Ectodermal cell (in vitro differentiated cells): ENCODE data around the gene STK11. TPM values are rescaled to one million over a fixed set of nuclear protein-coding genes. Genes with fewer than 3 reads are reported as not detected.

ENCODE experiments used
- H3K27ac ChIP-seq: 2 replicates; pipeline ENCODE4 v1.7.0; 2013; ENCODE audit warnings: mild to moderate bottlenecking, low read depth, low read length; ENCODE audit not compliant: insufficient read depth, poor library complexity, severe bottlenecking
- H3K27me3 ChIP-seq: 2 replicates; pipeline ENCODE4 v1.7.0; 2013; ENCODE audit warnings: mild to moderate bottlenecking, low read length; ENCODE audit not compliant: insufficient read depth, control insufficient read depth, poor library complexity, severe bottlenecking
- H3K36me3 ChIP-seq: one replicate; pipeline ENCODE4 v1.7.0; 2013; ENCODE audit warnings: low read length; ENCODE audit not compliant: control insufficient read depth, insufficient read depth
- H3K4me1 ChIP-seq: one replicate; pipeline ENCODE4 v1.7.0; 2013; ENCODE audit warnings: low read length; ENCODE audit not compliant: control insufficient read depth, insufficient read depth
- H3K4me3 ChIP-seq: 2 replicates; pipeline ENCODE4 v1.7.0; 2013; ENCODE audit warnings: low read depth, low read length, control low read depth; ENCODE audit not compliant: insufficient read depth
- H3K9me3 ChIP-seq: 2 replicates; pipeline ENCODE4 v1.7.0; 2013; ENCODE audit warnings: mild to moderate bottlenecking, low read length, moderate library complexity; ENCODE audit not compliant: control insufficient read depth
- WGBS, 2 experiments: methylation state at CpG; one replicate each; pipeline ENCODE4 v1.1.7; 2013; ENCODE audit warnings: missing lambda C conversion rate in 2 of 2; 5-methylcytosine and 5-hydroxymethylcytosine counted together
- polyA plus RNA-seq, 4 experiments: library from polyadenylated mRNA; stranded (reverse); fragments of 50-300 nt; gene quantifications; one replicate each; pipeline ENCODE4 v1.2.3, GENCODE V29; 2013

The STK11 gene, protein sequence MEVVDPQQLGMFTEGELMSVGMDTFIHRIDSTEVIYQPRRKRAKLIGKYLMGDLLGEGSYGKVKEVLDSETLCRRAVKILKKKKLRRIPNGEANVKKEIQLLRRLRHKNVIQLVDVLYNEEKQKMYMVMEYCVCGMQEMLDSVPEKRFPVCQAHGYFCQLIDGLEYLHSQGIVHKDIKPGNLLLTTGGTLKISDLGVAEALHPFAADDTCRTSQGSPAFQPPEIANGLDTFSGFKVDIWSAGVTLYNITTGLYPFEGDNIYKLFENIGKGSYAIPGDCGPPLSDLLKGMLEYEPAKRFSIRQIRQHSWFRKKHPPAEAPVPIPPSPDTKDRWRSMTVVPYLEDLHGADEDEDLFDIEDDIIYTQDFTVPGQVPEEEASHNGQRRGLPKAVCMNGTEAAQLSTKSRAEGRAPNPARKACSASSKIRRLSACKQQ
- 54.2 TPM for polyA plus RNA-seq (2013, experiment 1 of 4)
- 48.7 TPM for polyA plus RNA-seq (2013, experiment 2 of 4)
- polyA plus RNA-seq (2013, experiment 3 of 4), result 44.6 TPM
- 46.4 TPM for polyA plus RNA-seq (2013, experiment 4 of 4)

DNA sequence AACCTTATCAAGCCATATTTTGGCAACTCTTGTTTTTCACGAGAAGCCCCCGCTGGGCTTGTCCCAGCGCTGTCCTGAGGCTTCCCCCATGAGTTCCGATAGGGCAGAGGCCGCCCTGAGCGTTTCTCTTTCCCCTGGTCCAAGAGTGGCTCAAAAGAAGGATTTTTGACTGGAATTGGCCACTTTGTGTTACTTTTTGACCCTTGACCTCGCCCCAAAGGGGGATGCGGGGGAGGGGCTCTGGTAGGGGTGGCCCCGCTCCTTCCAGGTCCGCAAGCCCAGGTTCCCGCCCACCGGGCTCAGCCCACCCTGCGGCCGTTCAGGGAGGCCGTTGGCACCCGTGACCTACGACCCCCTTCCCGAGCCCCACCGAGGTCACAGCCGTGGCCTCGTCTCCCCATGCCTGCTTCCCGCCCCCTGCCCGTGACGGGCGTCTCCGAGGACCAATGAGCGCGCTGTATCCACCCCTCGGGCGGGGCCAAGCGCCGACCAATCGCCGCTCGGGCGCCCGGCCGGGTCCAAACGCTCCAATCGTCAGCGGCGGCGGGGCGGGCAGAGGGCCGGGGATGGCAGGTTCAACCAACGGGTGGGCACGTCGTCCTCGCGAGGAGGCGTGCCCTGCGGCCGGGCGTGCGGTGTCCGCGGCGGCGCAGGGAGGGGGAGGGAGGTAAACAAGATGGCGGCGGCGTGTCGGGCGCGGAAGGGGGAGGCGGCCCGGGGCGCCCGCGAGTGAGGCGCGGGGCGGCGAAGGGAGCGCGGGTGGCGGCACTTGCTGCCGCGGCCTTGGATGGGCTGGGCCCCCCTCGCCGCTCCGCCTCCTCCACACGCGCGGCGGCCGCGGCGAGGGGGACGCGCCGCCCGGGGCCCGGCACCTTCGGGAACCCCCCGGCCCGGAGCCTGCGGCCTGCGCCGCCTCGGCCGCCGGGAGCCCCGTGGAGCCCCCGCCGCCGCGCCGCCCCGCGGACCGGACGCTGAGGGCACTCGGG lies at the start of gene STK11:
STK11 (plus strand) TSS at position 665 of the 986 bp plus-strand sequence. CDS start 1,136 bp downstream, outside the sequence.
- peaks cover 6% of the 10 kb centered on the region for H3K4me1 ChIP-seq
- 3% methylated on average over 114 of the region's 114 CpGs for WGBS, 2 experiments
- H3K27ac ChIP-seq, result peak within 1 kb of the TSS; percentile 50
- no peaks in the 10 kb centered on the region for H3K9me3 ChIP-seq
- peaks cover 7% of the 10 kb centered on the region for H3K27me3 ChIP-seq
- peak within 1 kb of the TSS; percentile 72 for H3K4me3 ChIP-seq
- no peaks in the 10 kb centered on the region for H3K36me3 ChIP-seq

DNA sequence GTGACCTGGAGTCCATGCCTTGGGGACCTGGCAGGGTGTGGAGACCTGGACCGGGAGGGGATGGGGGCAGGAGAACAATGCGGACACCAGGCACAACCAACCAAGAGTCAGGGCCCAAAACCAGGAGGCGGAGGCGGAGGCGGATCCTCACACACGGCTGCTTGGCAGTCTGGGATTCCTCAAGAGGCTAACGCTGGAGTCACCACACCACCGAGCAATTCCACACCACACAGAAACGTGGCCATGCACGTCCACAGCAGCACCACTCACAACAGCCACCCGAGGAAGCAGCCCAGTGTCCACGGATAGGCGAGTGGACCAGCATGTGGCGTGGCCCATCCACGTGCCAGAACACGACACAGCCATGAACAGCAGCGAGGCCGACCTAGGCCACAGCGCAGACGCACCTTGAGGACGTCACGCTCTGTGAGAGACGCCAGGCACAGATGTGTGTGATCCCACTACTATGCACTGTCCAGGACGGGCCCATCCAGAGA lies 49.2 kb upstream of the STK11 start:
- Histone ChIP-seq H3K4me1 (peaks cover 11% of the 10 kb centered on the region), H3K9me3 (no peaks in the 10 kb centered on the region), H3K27me3 (no peaks in the 10 kb centered on the region), H3K27ac (no peak overlapping the region), H3K4me3 (no peak overlapping the region), H3K36me3 (peaks cover 9% of the 10 kb centered on the region)
- WGBS, 2 experiments, result 89 to 91% methylated on average over 24 of the region's 24 CpGs

DNA sequence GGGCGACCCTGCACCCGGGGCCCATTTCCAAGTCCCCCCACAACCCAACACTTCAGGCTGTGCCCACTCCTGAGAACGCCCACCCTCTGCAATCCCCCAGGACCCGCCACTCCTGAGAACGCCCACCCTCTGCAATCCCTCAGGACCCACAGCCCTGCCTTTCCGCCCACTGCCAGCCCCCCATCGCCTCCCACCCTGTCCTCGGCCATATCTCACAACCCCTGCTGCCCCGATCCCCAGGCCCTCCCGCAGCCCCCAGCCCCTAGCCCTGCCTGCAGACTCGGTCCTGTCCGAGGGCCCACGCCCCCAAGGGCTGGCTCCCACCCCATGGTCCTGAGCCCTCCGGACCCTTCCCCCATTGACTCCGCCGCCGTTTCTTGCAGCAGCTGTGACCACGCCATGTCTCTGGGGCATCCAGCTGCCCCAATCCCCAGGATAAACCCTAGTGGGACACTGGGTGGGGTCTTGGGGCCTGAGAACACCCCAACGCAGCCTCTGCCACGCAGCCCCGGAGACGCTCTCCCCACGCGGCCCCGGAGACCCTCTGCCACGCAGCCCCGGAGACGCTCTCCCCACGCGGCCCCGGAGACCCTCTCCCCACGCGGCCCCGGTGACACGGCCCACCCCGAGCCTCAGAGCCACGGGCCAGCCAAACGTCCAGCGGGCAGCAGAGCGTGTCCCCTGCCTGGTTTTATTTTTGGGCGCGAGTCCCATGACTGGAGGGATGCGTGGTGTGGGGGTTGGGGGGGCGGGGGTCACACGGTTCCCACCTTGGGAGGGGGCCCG lies 48.6 kb upstream of the STK11 start:
- Histone ChIP-seq H3K4me3 (no peak overlapping the region), H3K27ac (no peak overlapping the region), H3K36me3 (peaks cover 8% of the 10 kb centered on the region), H3K9me3 (no peaks in the 10 kb centered on the region), H3K4me1 (peaks cover 11% of the 10 kb centered on the region), H3K27me3 (no peaks in the 10 kb centered on the region)
- WGBS, 2 experiments, result 94 to 96% methylated on average over 46 of the region's 46 CpGs

DNA sequence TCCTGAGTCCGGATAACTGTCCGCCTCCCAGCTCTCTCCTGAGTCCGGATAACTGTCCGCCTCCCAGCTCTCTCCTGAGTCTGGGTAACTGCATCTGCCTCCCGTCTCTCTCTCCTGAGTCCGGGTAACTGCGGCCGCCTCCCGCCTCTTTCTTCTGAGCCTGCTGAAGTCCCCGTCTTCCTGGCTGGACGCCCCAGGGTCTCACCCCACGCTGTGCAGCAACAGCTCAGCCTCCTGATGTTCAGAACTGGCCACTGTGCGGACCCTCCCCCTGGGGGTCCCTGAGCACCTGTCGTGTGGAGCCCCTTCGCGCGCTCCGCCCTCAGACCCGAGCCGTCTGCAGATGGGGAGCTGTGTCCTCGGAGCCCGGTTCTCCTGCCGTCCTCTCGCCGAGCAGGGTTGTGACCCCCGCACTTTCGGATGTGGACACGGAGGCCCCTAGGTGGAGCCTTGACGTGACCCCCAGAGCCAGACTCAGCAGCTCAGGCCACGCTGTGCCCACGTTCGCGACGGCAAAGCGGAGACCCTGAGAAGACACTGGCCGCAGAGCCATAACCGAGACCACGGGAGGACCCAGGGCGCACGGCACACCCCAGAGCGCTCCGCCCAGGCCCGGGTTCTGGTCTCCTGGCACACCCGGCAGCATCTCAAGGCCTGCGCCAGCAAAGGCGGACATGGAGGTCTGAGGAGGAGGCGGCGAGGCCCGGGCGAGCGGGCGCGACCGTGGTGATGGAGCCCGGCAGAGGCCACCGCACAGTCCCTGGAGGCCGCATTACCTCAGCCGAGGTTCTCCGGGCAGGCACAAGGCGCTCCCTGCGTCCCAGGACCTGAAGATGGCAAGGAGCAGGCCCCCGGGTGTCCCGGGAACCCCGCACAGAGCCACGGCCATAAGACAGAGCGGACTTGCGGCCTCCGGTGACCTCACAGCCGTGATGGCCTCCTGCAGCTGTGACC lies 47.4 kb upstream of the STK11 start:
- 95 to 96% methylated on average over 69 of the region's 69 CpGs for WGBS, 2 experiments
- Histone ChIP-seq H3K4me3 (no peak overlapping the region), H3K36me3 (peaks cover 2% of the 10 kb centered on the region), H3K9me3 (no peaks in the 10 kb centered on the region), H3K4me1 (peaks cover 11% of the 10 kb centered on the region), H3K27ac (no peak overlapping the region), H3K27me3 (no peaks in the 10 kb centered on the region)

DNA sequence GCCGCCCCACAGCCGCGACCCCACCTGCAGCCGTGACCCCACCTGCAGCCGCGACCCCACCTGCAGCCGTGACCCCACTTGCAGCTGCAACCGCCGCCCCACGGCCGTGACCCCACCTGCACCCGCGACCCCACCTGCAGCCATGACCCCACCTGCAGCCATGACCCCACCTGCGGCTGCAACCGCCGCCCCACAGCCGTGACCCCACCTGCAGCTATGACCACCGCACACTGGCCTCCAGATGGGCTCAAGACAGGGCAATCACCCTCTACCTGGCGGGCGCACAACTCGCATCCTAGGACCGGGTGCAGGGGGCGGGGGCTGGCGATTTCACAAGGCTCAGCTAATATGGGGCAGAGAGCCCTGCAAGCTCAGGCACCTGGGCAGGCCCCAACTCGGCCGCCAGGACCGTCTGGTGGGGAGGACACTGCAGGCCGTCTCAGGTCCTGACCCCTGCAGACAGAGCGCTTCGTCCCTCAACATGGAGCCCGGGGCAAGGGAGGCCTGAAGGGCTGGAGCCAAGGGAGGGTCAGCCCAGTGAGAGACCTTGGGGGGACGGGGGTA lies 46.6 kb upstream of the STK11 start:
- Histone ChIP-seq H3K27me3 (no peaks in the 10 kb centered on the region), H3K9me3 (no peaks in the 10 kb centered on the region), H3K36me3 (no peaks in the 10 kb centered on the region), H3K27ac (no peak overlapping the region), H3K4me3 (no peak overlapping the region), H3K4me1 (peaks cover 11% of the 10 kb centered on the region)
- 93 to 96% methylated on average over 32 of the region's 32 CpGs for WGBS, 2 experiments

DNA sequence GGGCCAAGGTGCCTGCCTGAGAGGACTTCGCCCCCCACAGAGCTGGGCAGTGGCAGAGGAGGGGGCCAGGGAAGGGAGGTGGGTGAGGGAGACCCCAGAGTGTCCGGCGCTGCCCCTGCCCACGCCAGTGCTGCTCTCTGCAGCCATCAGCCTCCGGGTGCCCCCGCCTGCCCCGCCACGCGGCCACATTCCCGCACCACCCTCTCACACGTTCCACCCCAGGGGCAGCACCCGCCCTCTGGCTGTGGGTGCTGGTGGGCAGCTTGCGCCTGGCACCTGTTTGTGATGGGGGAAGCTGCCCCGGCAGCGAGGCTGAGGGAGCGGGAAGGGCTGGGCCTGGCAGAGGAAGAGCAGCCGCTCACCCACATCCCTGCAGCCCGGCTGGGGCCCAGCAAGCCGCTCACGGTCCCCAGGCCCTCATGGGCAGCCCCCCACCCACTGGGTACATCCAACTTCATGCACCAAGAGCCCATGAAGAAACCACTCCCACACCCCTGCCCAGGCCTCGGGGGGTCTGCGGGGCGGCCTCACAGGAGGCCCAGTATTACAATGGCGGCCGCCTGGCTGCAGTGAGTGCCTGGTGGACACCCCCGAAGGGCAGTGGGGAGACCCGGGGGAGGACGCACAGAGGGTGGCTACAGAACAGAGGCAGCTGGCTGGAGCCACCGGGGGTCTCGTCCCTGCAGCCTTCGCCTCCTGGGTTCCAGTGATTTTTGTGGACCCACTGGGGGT lies 45.5 kb upstream of the STK11 start:
- H3K4me1 ChIP-seq, result peaks cover 11% of the 10 kb centered on the region
- H3K27me3 ChIP-seq, result no peaks in the 10 kb centered on the region
- 93 to 96% methylated on average over 31 of the region's 31 CpGs for WGBS, 2 experiments
- H3K9me3 ChIP-seq, result no peaks in the 10 kb centered on the region
- H3K36me3 ChIP-seq, result no peaks in the 10 kb centered on the region
- H3K4me3 ChIP-seq, result no peak overlapping the region
- H3K27ac ChIP-seq, result no peak overlapping the region

DNA sequence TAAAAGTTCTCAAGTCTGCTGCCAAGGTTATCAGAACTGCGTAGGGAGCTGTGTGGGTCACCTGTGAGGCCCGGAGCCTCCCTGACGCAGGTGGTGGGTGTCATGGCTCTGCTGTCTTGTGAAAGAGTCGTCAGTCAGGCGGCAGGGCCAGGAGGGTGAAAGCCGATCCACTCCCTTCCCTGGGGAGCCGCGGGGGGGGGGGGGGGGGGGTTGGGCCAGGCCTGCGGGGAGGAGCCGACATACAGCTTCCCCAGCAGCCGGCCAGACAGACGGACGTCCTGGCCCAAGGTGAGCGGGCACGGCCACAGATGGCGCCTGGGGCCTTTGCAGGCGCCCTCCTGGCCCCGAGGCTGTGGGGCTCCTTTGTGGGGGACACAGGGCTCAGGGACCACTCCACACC lies 43.9 kb upstream of the STK11 start:
- Histone ChIP-seq H3K27ac (no peak overlapping the region), H3K36me3 (no peaks in the 10 kb centered on the region), H3K4me1 (no peaks in the 10 kb centered on the region), H3K27me3 (no peaks in the 10 kb centered on the region), H3K9me3 (no peaks in the 10 kb centered on the region), H3K4me3 (no peak overlapping the region)
- 51 to 52% methylated on average over 17 to 18 of the region's 18 CpGs for WGBS, 2 experiments

DNA sequence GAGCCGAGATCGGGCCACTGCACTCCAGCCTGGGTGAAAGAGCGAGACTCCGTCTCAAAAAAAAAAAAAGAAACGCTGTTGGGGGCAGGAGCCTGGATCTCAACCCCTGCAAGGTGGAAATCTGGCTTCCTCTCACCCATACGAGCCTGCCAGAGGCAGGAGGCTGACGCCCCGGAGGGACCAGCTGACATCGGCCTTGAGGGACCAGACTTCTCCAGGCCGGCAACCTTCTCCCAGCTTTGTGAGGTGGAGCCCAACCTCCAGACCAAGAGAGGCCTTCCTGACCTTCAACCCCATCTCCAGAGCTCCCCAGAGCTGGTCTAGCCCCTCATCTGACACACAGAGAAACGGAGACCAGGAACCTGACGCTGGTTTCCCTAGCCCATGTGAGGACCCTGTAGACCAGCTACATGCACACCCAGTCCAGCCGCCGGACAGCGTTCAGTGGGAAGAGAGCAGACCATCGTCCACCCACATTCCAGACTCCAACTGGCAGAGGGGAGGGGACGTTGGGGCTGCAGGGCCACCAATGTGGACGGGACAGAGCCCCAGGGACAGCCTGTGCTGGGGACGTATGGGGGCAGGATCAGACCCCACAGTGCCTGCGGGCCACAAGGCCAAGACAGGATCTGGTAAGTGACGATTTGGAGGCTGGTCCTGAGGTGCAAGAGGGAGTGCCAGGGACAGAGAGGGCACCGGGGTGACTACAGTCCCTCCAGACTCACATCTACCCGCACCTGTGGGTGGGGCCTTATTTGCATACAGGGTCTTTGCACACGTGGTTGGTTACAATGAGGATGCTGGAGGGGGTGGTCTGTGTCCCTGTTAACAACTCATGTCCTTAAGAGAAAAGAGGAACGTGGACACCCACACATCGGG lies 42.9 kb upstream of the STK11 start:
- Histone ChIP-seq H3K36me3 (no peaks in the 10 kb centered on the region), H3K27me3 (no peaks in the 10 kb centered on the region), H3K4me1 (no peaks in the 10 kb centered on the region), H3K27ac (no peak overlapping the region), H3K4me3 (no peak overlapping the region), H3K9me3 (no peaks in the 10 kb centered on the region)
- 92% methylated on average over 26 of the region's 26 CpGs for WGBS, 2 experiments
